GM12891 (cell line): Measurements from ENCODE around the gene PITX2.

Experiments
- PAX5 ChIP-seq: IDR thresholded peaks from 2 replicates; pipeline ENCODE4 v1.6.1; 2011; ENCODE audit warnings: low read length, moderate library complexity, mild to moderate bottlenecking; ENCODE audit not compliant: insufficient read depth, severe bottlenecking
- POLR2A ChIP-seq: IDR thresholded peaks from 2 replicates; pipeline ENCODE4 v1.6.1; 2011; ENCODE audit warnings: low read depth, low read length, control low read depth
- TAF1 ChIP-seq: IDR thresholded peaks from 2 replicates; pipeline ENCODE4 v1.6.1; 2011; ENCODE audit warnings: low read depth, low read length, control low read depth

GRCh38 chr4:110660755-110661154 is 37.9 kb upstream of the PITX2 start:
- TF ChIP-seq PAX5 = no peak
- TF ChIP-seq POLR2A = no peak
- no peak for TF ChIP-seq TAF1
